Endothelial cell of umbilical vein (primary cell): ENCODE results near the gene LMTK2. TPM values are rescaled to one million over a fixed set of nuclear protein-coding genes. Genes with fewer than 3 reads are reported as not detected.

ENCODE experiments used
- BruUV-seq: library from RNA; stranded (reverse); fragments of 400-500 nt; replicated peaks from 2 replicates; lab custom pipeline; 2021; lab: Mats Ljungman, UMichigan
- CTCF ChIA-PET: fragments of 300-600, 350-600 bp; sonication (Branson Sonifier 250); formaldehyde crosslinking; loops from one replicate; lab custom pipeline; 2021; ENCODE audit warnings: antibody characterized with exemption, inconsistent platforms; lab: Charles Lee
- POLR2A ChIA-PET: fragments of 300-600, 350-600 bp; sonication (Branson Sonifier 250); formaldehyde crosslinking; loops from one replicate; lab custom pipeline; 2021; ENCODE audit warnings: antibody characterized with exemption, inconsistent platforms; lab: Charles Lee
- DNase-seq: peaks from one replicate; pipeline ENCODE4 v3.0.0-alpha.2; 2011; ENCODE audit warnings: low read depth, low spot score
- FAIRE-seq: peaks from 2 replicates; lab custom pipeline; 2011; peaks lifted over from hg19 to GRCh38; lab: Jason Lieb, UNC
- H2AFZ ChIP-seq: 2 replicates; pipeline ENCODE4 v1.6.0; 2012; ENCODE audit warnings: low read depth, low read length, control low read depth, inconsistent platforms
- H3K27ac ChIP-seq: 2 replicates; pipeline ENCODE4 v1.5.1; 2011; ENCODE audit warnings: low read depth, mild to moderate bottlenecking, control low read depth, low read length, moderate library complexity; ENCODE audit not compliant: insufficient read depth
- H3K27me3 ChIP-seq, 2 experiments: 2 replicates each; pipeline versions ENCODE4 v1.6.0 to v1.6.1; 2011; ENCODE audit warnings: low read length in 2 of 2, mixed read lengths in 1 of 2; ENCODE audit not compliant: control insufficient read depth in 2 of 2, insufficient read depth in 2 of 2
- H3K36me3 ChIP-seq, 2 experiments: 2 replicates in 1 of 2; 3 replicates in 1 of 2; pipeline ENCODE4 v1.5.1; 2011; ENCODE audit warnings: low read length in 2 of 2, mild to moderate bottlenecking in 1 of 2, moderate library complexity in 1 of 2; ENCODE audit not compliant: control insufficient read depth in 2 of 2, insufficient read depth in 2 of 2; ENCODE audit errors: extremely low read depth in 1 of 2
- H3K4me1 ChIP-seq: 3 replicates; pipeline ENCODE4 v1.5.1; 2011; ENCODE audit warnings: mild to moderate bottlenecking, low read length; ENCODE audit not compliant: control insufficient read depth, insufficient read depth; ENCODE audit errors: extremely low read depth
- H3K4me2 ChIP-seq: 2 replicates; pipeline ENCODE4 v1.6.1; 2011; ENCODE audit warnings: low read length, control low read depth, mixed read lengths; ENCODE audit not compliant: insufficient read depth
- H3K4me3 ChIP-seq, 3 experiments: fragments of 200-600 bp in 1 of 3; sonication (generic), shearing (Covaris generic) in 1 of 3; replicated peaks in 1 of 3; 2 replicates each; pipeline ENCODE4 v1.5.1; 2011 to 2016; ENCODE audit warnings: control low read depth in 3 of 3, low read length in 3 of 3, mild to moderate bottlenecking in 2 of 3, inconsistent platforms in 1 of 3, low read depth in 1 of 3, moderate library complexity in 1 of 3; ENCODE audit not compliant: insufficient read depth in 1 of 3
- H3K79me2 ChIP-seq: 2 replicates; pipeline ENCODE4 v1.6.0; 2012; ENCODE audit warnings: low read length, inconsistent platforms; ENCODE audit not compliant: control insufficient read depth, insufficient read depth
- H3K9ac ChIP-seq: replicated peaks from 2 replicates; pipeline ENCODE3; 2011; ENCODE audit warnings: low read length, control low read depth; ENCODE audit not compliant: insufficient read depth; ENCODE audit errors: extremely low read depth
- H3K9me1 ChIP-seq: replicated peaks from 3 replicates; pipeline ENCODE4 v1.6.0; 2011; ENCODE audit warnings: mild to moderate bottlenecking, low read length; ENCODE audit not compliant: control insufficient read depth, insufficient read depth; ENCODE audit errors: extremely low read depth
- H3K9me3 ChIP-seq: replicated peaks from 2 replicates; pipeline ENCODE4 v1.5.1; 2012; ENCODE audit warnings: low read length, inconsistent platforms; ENCODE audit not compliant: control insufficient read depth, insufficient read depth
- H4K20me1 ChIP-seq: replicated peaks from 2 replicates; pipeline ENCODE3; 2011; ENCODE audit warnings: mild to moderate bottlenecking, low read length; ENCODE audit not compliant: control insufficient read depth, insufficient read depth; ENCODE audit errors: extremely low read depth
- EZH2 ChIP-seq: IDR thresholded peaks from 2 replicates; pipeline ENCODE4 v1.6.1; 2012; ENCODE audit warnings: borderline replicate concordance, low read depth, mild to moderate bottlenecking, moderate library complexity, low read length, inconsistent platforms; ENCODE audit not compliant: severe bottlenecking
- FOS ChIP-seq: IDR thresholded peaks from 2 replicates; pipeline ENCODE4 v1.6.1; 2011; ENCODE audit warnings: mild to moderate bottlenecking, low read length, moderate library complexity, borderline replicate concordance; ENCODE audit not compliant: insufficient read depth
- GATA2 ChIP-seq: IDR thresholded peaks from 2 replicates; pipeline ENCODE4 v1.7.0; 2011; ENCODE audit warnings: low read depth, mild to moderate bottlenecking, moderate library complexity, mixed read lengths, low read length; ENCODE audit not compliant: insufficient read length, insufficient read depth
- JUN ChIP-seq: IDR thresholded peaks from 2 replicates; pipeline ENCODE4 v1.6.1; 2011; ENCODE audit warnings: borderline replicate concordance, low read depth; ENCODE audit not compliant: insufficient read length, insufficient read depth
- MYC ChIP-seq: IDR thresholded peaks from one replicate; pipeline ENCODE4 v1.6.1; 2011; ENCODE audit warnings: mild to moderate bottlenecking, low read depth, low read length
- POLR2A ChIP-seq: IDR thresholded peaks from 2 replicates; pipeline ENCODE4 v1.6.1; 2012; ENCODE audit warnings: low read depth, mild to moderate bottlenecking, control low read depth, low read length
- POLR2AphosphoS5 ChIP-seq: IDR thresholded peaks from 2 replicates; pipeline ENCODE4 v1.6.1; 2012; ENCODE audit warnings: low read depth, mild to moderate bottlenecking, control low read depth, low read length, moderate library complexity; ENCODE audit not compliant: insufficient read depth
- dilution Hi-C: fragments of 300-500 bp; cut with MboI; formaldehyde crosslinking; loops from one replicate; pipeline ENCODE4 v1.15.0; 2019; ENCODE audit warnings: low sequenced_read_pairs; ENCODE audit not compliant: extremely low pct_ligation_motif_present
- intact Hi-C: fragments of 100-400 bp; cut with micrococcal nuclease; formaldehyde crosslinking; loops from one replicate; pipeline ENCODE4 v1.10.0; 2022
- polyA plus RNA-seq, 4 experiments: library from polyadenylated mRNA; depleted of rRNA in 3 of 4; stranded (reverse) in 3 of 4; unstranded in 1 of 4; fragments of >200 nt; gene quantifications; 2 replicates each; pipeline versions ENCODE4 v1.2.1 to v1.2.3, GENCODE V29; 2011 to 2012; ENCODE audit warnings: missing spikeins in 1 of 4
- total RNA-seq: library from RNA; stranded (reverse); gene quantifications from 2 replicates; pipeline ENCODE4 v1.2.3, GENCODE V29; 2021
- TF ChIP-seq, protein P1 (sequence below): IDR thresholded peaks from 2 replicates; pipeline ENCODE4 v1.6.1; 2011; ENCODE audit not compliant: insufficient read depth, insufficient read length
- TF ChIP-seq, protein P2 (sequence below), 2 donors: IDR thresholded peaks; 1 replicate in 1 of 2; 2 replicates in 1 of 2; pipeline ENCODE4 v1.5.1; 2011; ENCODE audit warnings: low read length in 2 of 2, mild to moderate bottlenecking in 2 of 2, moderate library complexity in 2 of 2, control low read depth in 1 of 2, inconsistent platforms in 1 of 2, low read depth in 1 of 2; ENCODE audit not compliant: insufficient read depth in 1 of 2; ENCODE audit errors: extremely low read depth in 1 of 2

Gene LMTK2
- total and polyA plus RNA-seq, 2 donors (not counting 3 experiments of a cell fraction or from before 2014, with no cell fraction given): 5.9 to 13.8 TPM

DNA sequence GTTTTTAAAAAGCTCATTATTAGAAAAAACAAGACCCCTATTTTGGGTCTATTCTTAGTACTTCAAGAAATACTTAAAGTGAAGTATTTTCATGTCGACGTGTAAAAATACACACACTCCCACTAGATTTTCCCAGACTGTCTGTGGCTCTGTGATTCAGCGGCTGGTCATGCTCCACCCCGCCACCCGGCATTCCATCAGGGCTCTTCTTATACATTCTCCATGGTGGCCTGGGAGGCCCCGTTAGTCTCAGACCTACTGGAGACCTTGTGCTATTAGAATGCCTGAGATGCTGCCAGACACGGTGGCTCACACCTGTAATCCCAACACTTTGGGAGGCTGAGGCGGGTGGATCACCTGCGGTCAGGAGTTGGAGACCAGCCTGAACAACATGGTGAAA lies 132.3 kb downstream of the LMTK2 start:
- no peak for DNase-seq
- H2AFZ ChIP-seq: no peak overlapping the region
- peaks cover 8 to 28% of the 10 kb centered on the region in 2 experiments for H3K36me3 ChIP-seq
- FAIRE-seq: no peak
- H3K4me2 ChIP-seq: no peak overlapping the region
- dilution Hi-C loops (no loop called here), intact Hi-C loops (no loop called here)
- no peak overlapping the region for H3K4me3 ChIP-seq
- POLR2A ChIA-PET: no interaction called here
- CTCF ChIA-PET: interaction anchor here (1.4 kb wide), 1 partner anchor 217 kb away, joined by 4 read pairs; no protein-coding TSS in a partner anchor
- no peak overlapping the region for H3K27ac ChIP-seq
- no peaks in the 10 kb centered on the region for H3K79me2 ChIP-seq
- H4K20me1 ChIP-seq: no peaks in the 10 kb centered on the region
- no peaks in the 10 kb centered on the region for H3K9me1 ChIP-seq
- BruUV-seq: no TSS peak
- H3K4me1 ChIP-seq: no peaks in the 10 kb centered on the region
- no peaks in the 10 kb centered on the region for H3K9me3 ChIP-seq
- TF ChIP-seq FOS (no peak), JUN (no peak), MYC (no peak), POLR2A (no peak), POLR2AphosphoS5 (no peak), GATA2 (no peak), EZH2 (no peak)
- TF ChIP-seq, protein P1, sequence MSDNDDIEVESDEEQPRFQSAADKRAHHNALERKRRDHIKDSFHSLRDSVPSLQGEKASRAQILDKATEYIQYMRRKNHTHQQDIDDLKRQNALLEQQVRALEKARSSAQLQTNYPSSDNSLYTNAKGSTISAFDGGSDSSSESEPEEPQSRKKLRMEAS: no peak
- TF ChIP-seq, protein P2, sequence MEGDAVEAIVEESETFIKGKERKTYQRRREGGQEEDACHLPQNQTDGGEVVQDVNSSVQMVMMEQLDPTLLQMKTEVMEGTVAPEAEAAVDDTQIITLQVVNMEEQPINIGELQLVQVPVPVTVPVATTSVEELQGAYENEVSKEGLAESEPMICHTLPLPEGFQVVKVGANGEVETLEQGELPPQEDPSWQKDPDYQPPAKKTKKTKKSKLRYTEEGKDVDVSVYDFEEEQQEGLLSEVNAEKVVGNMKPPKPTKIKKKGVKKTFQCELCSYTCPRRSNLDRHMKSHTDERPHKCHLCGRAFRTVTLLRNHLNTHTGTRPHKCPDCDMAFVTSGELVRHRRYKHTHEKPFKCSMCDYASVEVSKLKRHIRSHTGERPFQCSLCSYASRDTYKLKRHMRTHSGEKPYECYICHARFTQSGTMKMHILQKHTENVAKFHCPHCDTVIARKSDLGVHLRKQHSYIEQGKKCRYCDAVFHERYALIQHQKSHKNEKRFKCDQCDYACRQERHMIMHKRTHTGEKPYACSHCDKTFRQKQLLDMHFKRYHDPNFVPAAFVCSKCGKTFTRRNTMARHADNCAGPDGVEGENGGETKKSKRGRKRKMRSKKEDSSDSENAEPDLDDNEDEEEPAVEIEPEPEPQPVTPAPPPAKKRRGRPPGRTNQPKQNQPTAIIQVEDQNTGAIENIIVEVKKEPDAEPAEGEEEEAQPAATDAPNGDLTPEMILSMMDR (IDR thresholded peaks at IDR 0.05; ENCODE audit: extremely low read depth in 1 of 2, insufficient read depth in 1 of 2, low read depth in 1 of 2, low read length in 2 of 2): no peak
- no peaks in the 10 kb centered on the region for H3K27me3 ChIP-seq
- no peak overlapping the region for H3K9ac ChIP-seq
